ENCODE measurements around the gene DDA1. TPM values are rescaled to one million over a fixed set of nuclear protein-coding genes. Genes with fewer than 3 reads are reported as not detected.
"Not testable (repeated sequence)": the region's sequence is repeated elsewhere in the genome, so short reads cannot be mapped to it uniquely, and the experiment has no call there.

DDA1 gene
- total RNA-seq, 2 donors from 2014 or later: 47.7 to 49.2 TPM

DNA sequence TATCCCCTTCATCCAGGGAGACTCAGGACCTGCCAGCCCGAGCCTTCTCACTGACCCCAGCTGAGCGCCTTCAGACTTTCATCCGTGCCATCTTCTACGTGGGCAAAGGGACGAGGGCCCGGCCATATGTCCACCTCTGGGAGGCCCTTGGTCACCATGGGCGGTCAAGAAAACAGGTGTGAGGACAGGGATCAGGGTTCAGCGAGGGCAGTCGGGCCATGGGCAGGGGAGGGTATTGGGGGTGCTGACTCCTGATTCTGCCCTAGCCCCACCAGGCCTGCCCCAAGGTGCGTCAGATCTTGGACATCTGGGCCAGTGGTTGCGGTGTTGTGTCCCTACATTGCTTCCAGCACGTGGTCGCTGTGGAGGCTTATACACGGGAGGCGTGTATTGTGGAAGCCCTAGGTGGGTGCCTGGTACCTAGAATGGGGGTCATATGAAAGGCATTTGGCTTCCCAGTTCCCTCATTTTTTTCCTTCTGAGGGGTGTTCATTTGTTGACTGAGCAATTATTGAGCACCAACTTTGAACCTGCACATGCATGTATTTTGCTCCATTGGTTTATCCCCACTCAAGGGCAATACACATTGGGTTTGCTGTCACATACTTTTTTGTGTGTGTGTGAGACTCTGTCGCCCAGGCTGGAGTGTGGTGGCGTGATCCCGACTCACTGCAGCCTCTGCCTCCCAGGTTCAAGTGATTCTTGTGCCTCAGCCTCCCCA, 23.8 kb upstream of the DDA1 start:
- no peak for ATAC-seq
- intact Hi-C loops (cut with DNase I, micrococcal nuclease): loop anchor here in 1 of 2 donors (10.0 kb wide), 2 partner anchors 81 to 221 kb away; no protein-coding TSS in a partner anchor
- DNase-seq: no peak

DNA sequence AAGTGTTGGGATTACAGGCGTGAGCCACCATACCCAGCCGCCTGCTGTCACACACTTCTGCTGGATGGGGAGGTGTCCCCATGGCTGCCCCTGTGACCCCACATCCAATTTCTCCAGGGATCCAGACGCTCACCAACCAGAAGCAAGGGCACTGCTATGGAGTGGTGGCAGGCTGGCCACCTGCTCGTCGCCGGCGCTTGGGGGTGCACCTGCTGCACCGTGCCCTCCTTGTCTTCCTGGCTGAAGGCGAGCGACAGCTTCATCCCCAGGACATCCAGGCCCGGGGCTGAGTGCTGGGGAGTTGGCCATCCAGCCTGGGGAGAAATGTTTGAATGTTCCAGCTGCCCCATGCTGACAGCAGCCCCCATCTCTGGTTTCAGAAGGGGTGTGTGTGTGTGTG, 23.1 kb upstream of the DDA1 start:
- no peak for DNase-seq
- ATAC-seq: no peak
- intact Hi-C loops (cut with DNase I, micrococcal nuclease): loop anchor here in 1 of 2 donors (10.0 kb wide), 2 partner anchors 81 to 221 kb away; no protein-coding TSS in a partner anchor

DNA sequence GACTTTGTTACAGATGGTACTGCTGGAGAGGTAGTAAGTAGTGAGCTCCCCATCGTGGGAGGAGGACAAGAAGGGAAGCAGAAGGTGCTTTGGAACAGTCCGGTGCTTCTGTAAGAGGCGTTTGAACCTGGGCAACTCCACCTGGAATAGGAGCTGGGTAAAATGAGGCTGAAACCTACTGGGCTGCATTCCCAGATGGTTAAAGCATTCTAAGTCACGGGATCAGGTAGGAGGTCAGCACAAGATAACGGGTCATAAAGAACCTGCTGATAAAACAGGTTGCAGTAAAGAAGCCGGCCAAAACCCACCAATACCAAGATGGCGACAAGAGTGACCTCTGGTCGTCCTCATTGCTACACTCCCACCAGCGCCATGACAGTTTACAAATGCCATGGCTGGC, 22.6 kb upstream of the DDA1 start:
- DNase-seq (no peak), ATAC-seq (no peak)
- intact Hi-C loops (cut with DNase I, micrococcal nuclease): loop anchor here in 1 of 2 donors (10.0 kb wide), 2 partner anchors 82 to 222 kb away; no protein-coding TSS in a partner anchor

DNA sequence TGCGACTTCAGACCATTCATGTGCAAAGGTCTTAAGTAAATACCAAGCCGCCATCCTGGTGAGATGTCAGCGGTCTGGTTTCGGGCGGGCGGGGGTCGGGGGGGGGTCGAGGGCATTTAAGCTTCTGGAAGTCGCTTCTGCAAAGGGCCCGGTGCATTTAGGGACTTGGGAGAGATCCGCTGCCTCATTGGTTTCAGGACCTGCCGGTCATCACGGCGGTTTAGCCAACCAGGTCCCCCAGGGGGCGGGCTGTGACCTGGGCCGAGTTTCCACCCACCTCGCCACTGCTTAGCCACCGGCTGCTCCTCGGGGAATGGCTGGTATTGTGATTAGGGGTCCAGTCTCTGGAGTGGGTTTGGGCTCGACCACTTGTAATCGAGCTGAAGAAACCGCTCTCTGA, 19.9 kb upstream of the DDA1 start:
- intact Hi-C loops (cut with DNase I, micrococcal nuclease): loop anchor here in 1 of 2 donors (10.0 kb wide), 2 partner anchors 85 to 225 kb away; no protein-coding TSS in a partner anchor
- ATAC-seq (peak; percentile 41), DNase-seq (peak; percentile 72 to 81)

GRCh38 chr19:17292301-17293074, 16.9 kb upstream of the DDA1 start:
- intact Hi-C loops (cut with DNase I, micrococcal nuclease): no loop called here
- DNase-seq (peak; percentile 82 to 86), ATAC-seq (peak; percentile 93)

DNA sequence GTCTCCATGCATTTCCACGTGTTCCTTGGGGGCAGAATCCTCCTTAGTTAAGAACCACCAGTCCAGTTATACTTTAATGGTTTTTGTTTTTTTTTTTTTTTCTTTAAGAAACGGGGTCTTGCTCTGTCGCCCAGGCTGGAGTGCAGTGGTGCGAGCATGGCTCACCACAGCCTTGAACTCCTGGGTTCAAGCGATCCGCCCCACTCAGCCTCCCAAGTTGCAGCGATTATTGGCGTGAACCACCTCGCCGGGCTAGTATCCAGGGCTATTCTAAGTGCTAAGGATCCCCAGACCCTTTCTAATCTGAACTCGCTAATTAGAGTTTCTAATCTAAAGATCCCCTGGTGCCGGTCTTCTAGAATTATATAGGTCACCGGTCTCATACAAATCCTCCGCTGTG, 15.8 kb upstream of the DDA1 start:
- ATAC-seq (no peak), DNase-seq (no peak)
- intact Hi-C loops (cut with DNase I, micrococcal nuclease): no loop called here

DNA sequence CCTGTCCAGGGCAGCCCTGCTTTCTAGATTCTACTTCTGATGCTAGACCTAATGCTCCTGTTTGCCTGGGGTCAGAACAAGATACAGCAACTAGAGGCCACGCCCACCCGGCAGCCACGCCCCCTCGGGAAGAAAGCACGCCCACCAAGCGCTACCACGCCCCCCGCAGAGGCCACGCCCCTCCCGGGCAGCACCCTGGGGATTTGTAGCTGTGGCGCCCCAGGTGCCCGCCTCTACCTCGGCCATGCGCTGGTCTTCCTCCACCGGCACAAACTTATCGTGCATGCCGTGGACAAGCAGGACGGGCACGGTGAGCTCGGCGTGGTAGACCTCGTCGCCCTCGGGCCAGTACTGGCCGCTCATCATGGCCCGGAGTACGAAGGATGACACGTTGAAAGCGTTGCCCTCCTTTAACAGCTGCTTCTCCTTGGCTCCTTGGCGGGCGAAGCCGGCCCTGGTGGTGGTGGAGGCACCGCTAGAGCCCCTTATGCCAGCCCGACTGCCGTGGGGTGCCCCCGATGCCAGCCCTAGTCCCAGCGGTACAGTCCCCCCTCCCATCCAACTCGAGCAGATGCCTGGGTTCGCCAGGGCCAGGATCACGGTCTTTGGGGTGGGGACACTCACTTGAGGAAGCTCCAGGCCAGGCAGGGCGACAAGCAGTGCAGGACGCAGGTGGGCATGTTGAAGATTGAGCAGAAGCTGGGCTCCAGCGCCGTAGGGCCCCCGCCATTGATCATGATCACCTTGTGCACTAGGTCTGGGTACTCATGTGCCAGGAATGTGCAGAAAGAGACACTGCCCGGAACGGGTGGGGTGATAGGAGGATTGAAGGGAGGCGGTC, 15.1 kb upstream of the DDA1 start:
- intact Hi-C loops (cut with DNase I, micrococcal nuclease): no loop called here
- DNase-seq (peak in 1 of 2 donors; percentile 66), ATAC-seq (peak; percentile 26)

DNA sequence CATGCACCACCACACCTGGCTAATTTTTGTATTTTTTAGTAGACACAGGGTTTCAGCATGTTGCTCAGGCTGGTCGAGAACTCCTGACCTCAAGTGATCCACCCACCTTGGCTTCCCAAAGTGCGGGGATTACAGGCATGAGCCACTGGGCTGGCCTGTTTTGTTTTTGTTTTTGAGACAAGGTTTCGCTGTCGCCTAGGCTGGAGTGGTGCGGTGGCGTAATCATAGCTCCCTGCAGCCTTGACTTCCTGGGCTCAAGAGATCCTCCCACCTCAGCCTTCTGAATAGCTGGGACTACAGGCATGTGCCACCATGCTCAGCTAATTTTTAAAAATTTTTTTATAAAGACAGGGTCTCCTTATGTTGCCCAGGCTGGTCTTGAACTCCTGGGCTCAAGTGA, 13.8 kb upstream of the DDA1 start:
- DNase-seq; intact Hi-C loops (cut with DNase I, micrococcal nuclease); ATAC-seq: not testable (repeated sequence)

DNA sequence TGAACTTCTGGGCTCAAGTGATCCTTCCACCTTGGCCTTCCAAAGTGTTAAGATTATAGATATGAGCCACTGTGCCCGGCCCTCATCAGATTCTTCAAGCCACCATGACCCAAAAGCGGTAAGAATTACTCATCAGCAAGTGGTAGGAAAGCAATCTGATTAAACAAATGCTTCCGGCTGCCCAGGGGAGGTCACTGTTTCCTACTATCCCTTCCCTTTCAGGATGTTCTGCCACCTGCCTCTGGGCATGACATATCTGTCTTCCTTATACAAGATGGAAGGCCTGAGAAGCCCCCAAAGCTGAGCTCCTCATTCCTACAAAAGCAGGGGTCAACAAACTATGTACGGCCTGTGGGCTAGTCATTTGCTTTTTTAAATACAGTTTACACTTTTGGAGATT, 13.1 kb upstream of the DDA1 start:
- no peak for DNase-seq
- intact Hi-C loops (cut with DNase I, micrococcal nuclease): no loop called here
- ATAC-seq: no peak

- intact Hi-C loops (cut with DNase I, micrococcal nuclease): no loop called here
- ATAC-seq: no peak
- no peak for DNase-seq
These were observed 12.4 kb upstream of the DDA1 start for GRCh38 chr19:17296976-17297375.

GRCh38 chr19:17300992-17301619, 8.3 kb upstream of the DDA1 start:
- ATAC-seq (no peak), DNase-seq (no peak)
- intact Hi-C loops (cut with DNase I, micrococcal nuclease): no loop called here

- DNase-seq (peak in 1 of 2 donors; percentile 56), ATAC-seq (no peak)
- intact Hi-C loops (cut with DNase I, micrococcal nuclease): no loop called here
These were observed 6.8 kb upstream of the DDA1 start for GRCh38 chr19:17302391-17303166.

GRCh38 chr19:17303167-17303939, 6.0 kb upstream of the DDA1 start, which contains the start of gene ABHD8:
ABHD8 (minus strand) TSS chr19:17303425; CDS start chr19:17301616, 1,809 bp downstream.
- ATAC-seq (peak; percentile 63), DNase-seq (peak; percentile 96 to 97)
- intact Hi-C loops (cut with DNase I, micrococcal nuclease): no loop called here

GRCh38 chr19:17303940-17304267, 5.5 kb upstream of the DDA1 start:
- intact Hi-C loops (cut with DNase I, micrococcal nuclease): no loop called here
- ATAC-seq: no peak
- DNase-seq: no peak

DNA sequence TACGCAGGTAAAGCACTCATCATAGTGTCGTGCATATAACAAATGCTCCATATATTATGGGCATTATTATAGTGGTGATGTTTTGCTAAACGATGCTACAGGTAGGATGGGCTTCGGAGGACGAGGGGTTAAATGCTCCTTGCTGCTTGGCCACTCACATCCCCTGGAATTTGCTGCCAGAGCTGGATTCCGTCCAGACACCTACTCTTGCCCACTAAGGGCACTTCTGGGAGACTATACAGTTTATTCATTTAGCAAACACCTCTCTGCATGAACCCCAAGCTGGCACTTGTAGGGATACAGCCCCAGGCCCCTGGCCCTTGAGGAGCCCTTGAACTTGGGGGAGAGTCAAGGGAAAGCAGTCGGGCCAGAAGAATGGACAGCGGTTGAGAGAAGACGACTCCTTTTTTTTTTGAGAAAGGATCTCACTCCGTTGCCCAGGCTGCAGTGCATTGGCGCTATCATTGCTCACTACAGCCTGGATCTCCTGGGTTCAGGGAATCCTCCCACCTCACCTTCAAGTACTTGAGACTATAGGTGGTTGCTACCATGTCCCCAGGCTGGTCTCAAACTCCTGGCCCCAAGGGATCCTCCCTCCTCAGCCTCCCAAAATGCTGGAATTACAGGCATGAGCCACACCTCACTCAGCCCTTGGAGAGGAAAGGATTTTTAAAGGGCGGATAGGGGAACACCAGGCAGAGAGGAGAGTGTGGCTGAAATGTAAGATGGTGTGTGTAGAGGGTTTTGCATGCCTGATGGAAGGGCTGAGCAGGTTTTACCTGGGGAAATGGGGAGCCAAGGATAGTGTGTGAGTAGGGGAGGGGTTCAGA, 4.8 kb upstream of the DDA1 start:
- peak in 1 of 2 donors; percentile 57 for DNase-seq
- intact Hi-C loops (cut with DNase I, micrococcal nuclease): no loop called here

GRCh38 chr19:17305216-17305516, 4.2 kb upstream of the DDA1 start:
- ATAC-seq: no peak
- no peak for DNase-seq
- intact Hi-C loops (cut with DNase I, micrococcal nuclease): no loop called here

More for the DNA sequence above, 4.8 kb upstream of the DDA1 start:
- no peak for ATAC-seq
